ENCODE data around the gene PLA2G4F.
"Not testable (repeated sequence)": the region's sequence is repeated elsewhere in the genome, so short reads cannot be mapped to it uniquely, and the experiment has no call there.

PLA2G4F gene

GRCh38 chr15:42092398-42093318 is 63.8 kb downstream of the PLA2G4F start:
- Mint-ChIP-seq H3K36me3 (ENCODE audit: low read depth) (no peaks in the 10 kb centered on the region), H3K27me3 (no peaks in the 10 kb centered on the region), H3K4me3 (no peak overlapping the region), H3K4me1 (ENCODE audit: low read depth) (no peaks in the 10 kb centered on the region), H3K9me3 (no peaks in the 10 kb centered on the region), H3K27ac (no peak overlapping the region)

- H3K4me3 Mint-ChIP-seq; H3K27ac Mint-ChIP-seq; H3K9me3 Mint-ChIP-seq; H3K27me3 Mint-ChIP-seq; H3K36me3 Mint-ChIP-seq (ENCODE audit: low read depth); H3K4me1 Mint-ChIP-seq (ENCODE audit: low read depth): not testable (repeated sequence)
Measured at GRCh38 chr15:42091753-42092397, 64.6 kb downstream of the PLA2G4F start.

GRCh38 chr15:42090781-42091180 is 65.7 kb downstream of the PLA2G4F start:
- H3K27ac Mint-ChIP-seq, result no peak overlapping the region
- H3K4me3 Mint-ChIP-seq, result no peak overlapping the region
- H3K9me3 Mint-ChIP-seq, result no peaks in the 10 kb centered on the region
- H3K36me3 Mint-ChIP-seq (ENCODE audit: low read depth), result no peaks in the 10 kb centered on the region
- no peaks in the 10 kb centered on the region for H3K27me3 Mint-ChIP-seq
- H3K4me1 Mint-ChIP-seq (ENCODE audit: low read depth), result no peaks in the 10 kb centered on the region

- no peak overlapping the region for H3K4me3 Mint-ChIP-seq
- no peaks in the 10 kb centered on the region for H3K36me3 Mint-ChIP-seq (ENCODE audit: low read depth)
- no peak overlapping the region for H3K27ac Mint-ChIP-seq
- H3K9me3 Mint-ChIP-seq, result no peaks in the 10 kb centered on the region
- no peaks in the 10 kb centered on the region for H3K27me3 Mint-ChIP-seq
- no peaks in the 10 kb centered on the region for H3K4me1 Mint-ChIP-seq (ENCODE audit: low read depth)
Measured at GRCh38 chr15:42090370-42090769, 66.1 kb downstream of the PLA2G4F start.

- Mint-ChIP-seq H3K4me3 (no peak overlapping the region), H3K27ac (no peak overlapping the region), H3K27me3 (no peaks in the 10 kb centered on the region), H3K4me1 (ENCODE audit: low read depth) (no peaks in the 10 kb centered on the region), H3K36me3 (ENCODE audit: low read depth) (no peaks in the 10 kb centered on the region), H3K9me3 (no peaks in the 10 kb centered on the region)
Measured at GRCh38 chr15:42089942-42090341, 66.5 kb downstream of the PLA2G4F start.
